ENCODE measurements around the gene SHB.
A peak's percentile ranks its signal among the peaks of the same experiment; 100 is the strongest.

Gene SHB

DNA sequence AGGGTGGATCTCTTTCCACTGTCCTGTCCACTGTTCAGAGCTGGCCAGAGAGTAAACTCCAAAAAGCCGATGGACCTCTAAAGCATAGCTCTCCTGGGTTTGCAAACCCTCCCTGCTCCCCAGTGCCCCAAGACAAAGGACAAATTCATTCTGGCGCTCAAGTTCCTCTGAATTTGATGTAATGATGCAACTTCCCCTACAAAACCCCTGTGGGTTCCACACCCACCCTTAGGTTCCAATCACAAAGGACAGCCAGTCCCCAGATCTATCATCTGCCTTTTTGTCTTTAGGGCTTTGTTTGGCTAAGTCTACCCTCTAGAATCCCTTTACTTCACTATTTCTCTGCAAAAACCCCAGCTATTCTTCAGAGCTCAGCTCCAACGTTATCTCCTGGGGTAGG is 107.7 kb downstream of the SHB start:
- WGBS (ENCODE audit: extremely low coverage, insufficient coverage, insufficient read length) = no CpG with 5 or more reads among the region's 3 CpGs
- Histone ChIP-seq H3K9me3 (ENCODE audit: insufficient read depth, low read depth, low read length) (no peaks in the 10 kb centered on the region), H3K27ac (ENCODE audit: low read depth, low read length) (no peak overlapping the region), H3K14ac (ENCODE audit: low read length) (no peak overlapping the region), H3K9ac (ENCODE audit: low read length) (no peak overlapping the region), H2BK12ac (ENCODE audit: low read length) (no peak overlapping the region), H3K18ac (ENCODE audit: low read length) (no peak overlapping the region), H2AFZ (ENCODE audit: insufficient read depth, low read length, poor library complexity) (no peak overlapping the region), H3K23ac (ENCODE audit: low read length) (no peak overlapping the region), H2BK120ac (ENCODE audit: insufficient read depth, low read length, poor library complexity) (no peak overlapping the region), H3K4me1 (ENCODE audit: control insufficient read depth in 1 of 2, insufficient read depth in 2 of 2, low read length in 2 of 2) (peaks cover 2 to 4% of the 10 kb centered on the region in 2 experiments), H3K4me2 (ENCODE audit: low read length) (no peak overlapping the region), H4K8ac (ENCODE audit: low read depth, low read length) (no peak overlapping the region), H3K79me2 (ENCODE audit: control insufficient read depth, insufficient read depth, low read length, poor library complexity) (peaks cover 2% of the 10 kb centered on the region), H3K27me3 (ENCODE audit: insufficient read depth, low read length) (no peaks in the 10 kb centered on the region), H2AK5ac (ENCODE audit: low read length) (no peak overlapping the region), H3K36me3 (ENCODE audit: control insufficient read depth in 1 of 2, insufficient read depth in 2 of 2, low read length in 2 of 2) (peaks cover 26 to 36% of the 10 kb centered on the region in 2 experiments), H3K79me1 (ENCODE audit: low read length) (no peaks in the 10 kb centered on the region), H4K91ac (ENCODE audit: low read depth, low read length) (no peak overlapping the region), H3K4ac (ENCODE audit: low read depth, low read length) (no peak overlapping the region), H4K12ac (ENCODE audit: low read depth, low read length) (no peak overlapping the region), H3K4me3 (ENCODE audit: low read depth, low read length) (no peak overlapping the region), H2BK5ac (ENCODE audit: low read depth, low read length, poor library complexity) (no peak overlapping the region)
- no peak for DNase-seq

GRCh38 chr9:37960631-37961030 is 108.4 kb downstream of the SHB start:
- Histone ChIP-seq H4K8ac (ENCODE audit: low read depth, low read length) (no peak overlapping the region), H2BK12ac (ENCODE audit: low read length) (no peak overlapping the region), H3K4ac (ENCODE audit: low read depth, low read length) (no peak overlapping the region), H3K27ac (ENCODE audit: low read depth, low read length) (no peak overlapping the region), H4K12ac (ENCODE audit: low read depth, low read length) (no peak overlapping the region), H3K9ac (ENCODE audit: low read length) (no peak overlapping the region), H3K23ac (ENCODE audit: low read length) (no peak overlapping the region), H2BK120ac (ENCODE audit: insufficient read depth, low read length, poor library complexity) (no peak overlapping the region), H2AFZ (ENCODE audit: insufficient read depth, low read length, poor library complexity) (no peak overlapping the region), H3K14ac (ENCODE audit: low read length) (no peak overlapping the region), H2AK5ac (ENCODE audit: low read length) (no peak overlapping the region), H3K4me1 (ENCODE audit: control insufficient read depth in 1 of 2, insufficient read depth in 2 of 2, low read length in 2 of 2) (peaks cover 2 to 4% of the 10 kb centered on the region in 2 experiments), H3K4me2 (ENCODE audit: low read length) (no peak overlapping the region), H2BK5ac (ENCODE audit: low read depth, low read length, poor library complexity) (no peak overlapping the region), H3K27me3 (ENCODE audit: insufficient read depth, low read length) (no peaks in the 10 kb centered on the region), H3K36me3 (ENCODE audit: control insufficient read depth in 1 of 2, insufficient read depth in 2 of 2, low read length in 2 of 2) (peaks cover 33 to 43% of the 10 kb centered on the region in 2 experiments), H3K4me3 (ENCODE audit: low read depth, low read length) (no peak overlapping the region), H3K9me3 (ENCODE audit: insufficient read depth, low read depth, low read length) (no peaks in the 10 kb centered on the region), H3K18ac (ENCODE audit: low read length) (peak overlapping the region; percentile 5), H4K91ac (ENCODE audit: low read depth, low read length) (no peak overlapping the region), H3K79me1 (ENCODE audit: low read length) (no peaks in the 10 kb centered on the region), H3K79me2 (ENCODE audit: control insufficient read depth, insufficient read depth, low read length, poor library complexity) (peaks cover 2% of the 10 kb centered on the region)
- no peak for DNase-seq
- WGBS (ENCODE audit: extremely low coverage, insufficient coverage, insufficient read length) = no CpG with 5 or more reads among the region's 3 CpGs

GRCh38 chr9:37959976-37960375 is 109.1 kb downstream of the SHB start:
- Histone ChIP-seq H3K79me2 (ENCODE audit: control insufficient read depth, insufficient read depth, low read length, poor library complexity) (peaks cover 2% of the 10 kb centered on the region), H2BK120ac (ENCODE audit: insufficient read depth, low read length, poor library complexity) (no peak overlapping the region), H3K27me3 (ENCODE audit: insufficient read depth, low read length) (no peaks in the 10 kb centered on the region), H3K9me3 (ENCODE audit: insufficient read depth, low read depth, low read length) (no peaks in the 10 kb centered on the region), H3K79me1 (ENCODE audit: low read length) (no peaks in the 10 kb centered on the region), H2BK12ac (ENCODE audit: low read length) (no peak overlapping the region), H3K4me2 (ENCODE audit: low read length) (no peak overlapping the region), H3K27ac (ENCODE audit: low read depth, low read length) (no peak overlapping the region), H4K12ac (ENCODE audit: low read depth, low read length) (no peak overlapping the region), H2AK5ac (ENCODE audit: low read length) (no peak overlapping the region), H3K9ac (ENCODE audit: low read length) (no peak overlapping the region), H3K23ac (ENCODE audit: low read length) (no peak overlapping the region), H2AFZ (ENCODE audit: insufficient read depth, low read length, poor library complexity) (no peak overlapping the region), H4K91ac (ENCODE audit: low read depth, low read length) (no peak overlapping the region), H3K36me3 (ENCODE audit: control insufficient read depth in 1 of 2, insufficient read depth in 2 of 2, low read length in 2 of 2) (peaks cover 38 to 46% of the 10 kb centered on the region in 2 experiments), H3K14ac (ENCODE audit: low read length) (no peak overlapping the region), H3K4ac (ENCODE audit: low read depth, low read length) (no peak overlapping the region), H3K4me3 (ENCODE audit: low read depth, low read length) (no peak overlapping the region), H2BK5ac (ENCODE audit: low read depth, low read length, poor library complexity) (no peak overlapping the region), H4K8ac (ENCODE audit: low read depth, low read length) (no peak overlapping the region), H3K18ac (ENCODE audit: low read length) (no peak overlapping the region), H3K4me1 (ENCODE audit: control insufficient read depth in 1 of 2, insufficient read depth in 2 of 2, low read length in 2 of 2) (peaks cover 1 to 4% of the 10 kb centered on the region in 2 experiments)
- DNase-seq = no peak
- WGBS (ENCODE audit: extremely low coverage, insufficient coverage, insufficient read length) = no CpG with 5 or more reads among the region's 4 CpGs

DNA sequence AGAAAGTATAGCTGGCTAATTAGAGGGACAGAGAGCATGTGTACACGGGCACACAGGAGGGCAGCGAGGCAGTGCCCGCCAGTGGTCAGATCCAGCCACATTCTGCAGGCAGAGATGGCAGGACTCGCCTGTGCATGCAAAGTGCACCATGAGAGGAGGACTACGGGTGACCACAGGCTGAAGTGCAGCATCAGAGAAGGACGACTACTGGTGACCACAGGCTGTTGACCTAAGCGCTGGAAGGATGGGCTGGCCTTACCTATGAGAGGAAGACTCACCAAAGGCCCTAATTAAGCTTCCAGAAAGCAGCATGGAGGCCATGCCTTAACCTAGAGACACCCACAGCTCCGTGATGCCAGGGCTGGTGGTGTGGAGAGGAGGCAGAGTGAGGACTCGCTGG is 110.9 kb downstream of the SHB start:
- no peak overlapping the region for H3K9ac ChIP-seq (ENCODE audit: low read length)
- no peak overlapping the region for H3K4ac ChIP-seq (ENCODE audit: low read depth, low read length)
- H3K4me1 ChIP-seq (ENCODE audit: control insufficient read depth in 1 of 2, insufficient read depth in 2 of 2, low read length in 2 of 2) = peaks cover 4 to 13% of the 10 kb centered on the region in 2 experiments
- H3K9me3 ChIP-seq (ENCODE audit: insufficient read depth, low read depth, low read length) = no peaks in the 10 kb centered on the region
- H3K14ac ChIP-seq (ENCODE audit: low read length) = no peak overlapping the region
- H3K4me3 ChIP-seq (ENCODE audit: low read depth, low read length) = no peak overlapping the region
- no peak overlapping the region for H2BK120ac ChIP-seq (ENCODE audit: insufficient read depth, low read length, poor library complexity)
- H2BK12ac ChIP-seq (ENCODE audit: low read length) = no peak overlapping the region
- no CpG with 5 or more reads among the region's 9 CpGs for WGBS (ENCODE audit: extremely low coverage, insufficient coverage, insufficient read length)
- no peak for DNase-seq
- H3K4me2 ChIP-seq (ENCODE audit: low read length) = no peak overlapping the region
- H2AK5ac ChIP-seq (ENCODE audit: low read length) = no peak overlapping the region
- peaks cover 2% of the 10 kb centered on the region for H3K79me2 ChIP-seq (ENCODE audit: control insufficient read depth, insufficient read depth, low read length, poor library complexity)
- no peak overlapping the region for H3K23ac ChIP-seq (ENCODE audit: low read length)
- no peak overlapping the region for H3K27ac ChIP-seq (ENCODE audit: low read depth, low read length)
- H4K91ac ChIP-seq (ENCODE audit: low read depth, low read length) = no peak overlapping the region
- no peaks in the 10 kb centered on the region for H3K79me1 ChIP-seq (ENCODE audit: low read length)
- no peak overlapping the region for H2BK5ac ChIP-seq (ENCODE audit: low read depth, low read length, poor library complexity)
- no peak overlapping the region for H4K8ac ChIP-seq (ENCODE audit: low read depth, low read length)
- H3K27me3 ChIP-seq (ENCODE audit: insufficient read depth, low read length) = no peaks in the 10 kb centered on the region
- peaks cover 46 to 52% of the 10 kb centered on the region in 2 experiments for H3K36me3 ChIP-seq (ENCODE audit: control insufficient read depth in 1 of 2, insufficient read depth in 2 of 2, low read length in 2 of 2)
- no peak overlapping the region for H4K12ac ChIP-seq (ENCODE audit: low read depth, low read length)
- H2AFZ ChIP-seq (ENCODE audit: insufficient read depth, low read length, poor library complexity) = no peak overlapping the region
- peak overlapping the region; percentile 21 for H3K18ac ChIP-seq (ENCODE audit: low read length)
